GOT3 (cell line): ENCODE data around the gene FBN2.
"Not testable (repeated sequence)": the region's sequence is repeated elsewhere in the genome, so short reads cannot be mapped to it uniquely, and the experiment has no call there.

Experiments used
- DNase-seq: peaks from one replicate; lab custom pipeline; 2025; ENCODE audit warnings: mixed read lengths; lab: John Stamatoyannopoulos, UW

The FBN2 gene

GRCh38 chr5:128534726-128535125, 3.3 kb downstream of the FBN2 start:
- DNase-seq = no peak

- DNase-seq = no peak
These were observed 5.3 kb downstream of the FBN2 start for GRCh38 chr5:128532776-128533175.

DNA sequence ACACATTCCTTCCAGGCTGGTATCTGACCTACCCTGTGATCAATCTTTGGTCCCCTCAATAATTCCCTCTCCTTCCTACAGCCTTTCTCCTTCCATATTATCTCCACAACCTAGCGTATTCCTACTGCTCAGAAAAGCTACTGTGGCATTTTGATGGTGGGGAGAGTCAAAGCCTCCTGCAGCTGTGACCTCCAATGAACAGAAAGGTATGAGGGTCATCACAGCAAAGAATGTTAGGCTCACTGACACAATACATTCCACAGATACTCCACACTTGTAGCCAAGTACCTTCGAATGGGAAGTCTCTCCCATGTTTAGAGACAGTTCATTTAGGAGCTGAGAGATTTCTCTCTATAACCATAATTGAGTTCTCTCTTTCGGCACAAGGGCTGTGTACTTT, 5.9 kb downstream of the FBN2 start:
- no peak for DNase-seq

GRCh38 chr5:128528637-128529255, 9.3 kb downstream of the FBN2 start:
- no peak for DNase-seq

GRCh38 chr5:128528126-128528525, 9.9 kb downstream of the FBN2 start:
- no peak for DNase-seq

- DNase-seq = no peak
These were observed 11.0 kb downstream of the FBN2 start for GRCh38 chr5:128527077-128527476.

- DNase-seq = no peak
These were observed 15.7 kb downstream of the FBN2 start for GRCh38 chr5:128522336-128522735.

- no peak for DNase-seq
These were observed 18.2 kb downstream of the FBN2 start for GRCh38 chr5:128519827-128520226.

DNA sequence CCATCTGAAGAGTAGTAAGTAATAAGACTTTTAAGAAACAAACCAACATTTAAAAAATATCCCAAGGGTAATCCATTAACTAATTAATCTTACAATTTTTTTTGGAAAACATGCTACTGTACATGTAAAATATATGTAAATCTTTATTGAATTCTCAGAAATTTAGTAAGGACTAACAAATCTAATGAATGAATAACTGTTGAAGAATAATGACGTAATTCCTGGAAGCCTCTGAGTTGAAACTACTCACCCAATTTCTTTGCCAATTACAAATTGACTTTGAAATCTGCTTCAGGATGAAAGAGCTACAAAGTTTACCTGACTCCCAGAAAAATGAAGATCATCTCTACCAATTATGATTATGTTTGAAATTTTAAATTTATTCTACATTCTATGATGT, 21.1 kb downstream of the FBN2 start:
- DNase-seq = no peak

- DNase-seq = no peak
These were observed 24.2 kb downstream of the FBN2 start for GRCh38 chr5:128513806-128514205.

DNA sequence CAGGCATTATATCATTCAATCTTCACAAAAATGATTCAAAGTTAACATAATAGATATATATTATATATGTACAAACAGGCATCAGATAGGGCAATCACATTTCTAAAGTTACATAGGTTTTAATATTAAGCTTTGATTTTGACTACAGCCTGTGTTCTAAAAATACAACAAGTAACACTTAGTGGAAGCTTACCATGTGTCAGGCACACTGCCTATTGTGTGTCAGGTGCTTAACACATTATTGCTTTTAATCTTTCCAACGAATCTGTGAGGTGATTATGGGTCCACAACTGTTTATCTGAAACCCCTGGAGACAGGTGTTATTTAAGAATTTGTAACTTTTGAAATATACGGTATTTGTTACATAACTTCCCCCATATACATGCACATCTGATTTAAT, 25.2 kb downstream of the FBN2 start:
- no peak for DNase-seq

GRCh38 chr5:128506643-128507042, 31.4 kb downstream of the FBN2 start:
- no peak for DNase-seq

DNA sequence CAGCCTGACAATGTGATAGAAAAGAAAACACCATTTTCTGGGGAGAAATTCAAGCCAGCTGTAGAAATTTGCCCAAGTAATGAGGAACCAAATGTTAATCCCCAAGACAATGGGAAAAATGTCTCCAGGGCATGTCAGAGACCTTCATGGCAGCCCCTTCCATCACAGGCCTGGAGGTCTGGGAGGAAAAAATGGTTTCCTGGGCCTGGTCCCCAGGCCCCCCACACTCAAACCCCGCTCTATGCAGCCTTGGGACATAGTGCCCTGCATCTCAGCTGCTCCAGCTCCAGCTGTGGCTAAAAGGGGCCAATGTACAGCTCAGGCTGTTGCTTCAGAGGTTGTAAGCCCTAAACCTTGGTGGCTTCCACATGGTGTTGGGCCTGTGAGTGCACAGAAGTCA, 34.3 kb downstream of the FBN2 start:
- not testable (repeated sequence) for DNase-seq

DNA sequence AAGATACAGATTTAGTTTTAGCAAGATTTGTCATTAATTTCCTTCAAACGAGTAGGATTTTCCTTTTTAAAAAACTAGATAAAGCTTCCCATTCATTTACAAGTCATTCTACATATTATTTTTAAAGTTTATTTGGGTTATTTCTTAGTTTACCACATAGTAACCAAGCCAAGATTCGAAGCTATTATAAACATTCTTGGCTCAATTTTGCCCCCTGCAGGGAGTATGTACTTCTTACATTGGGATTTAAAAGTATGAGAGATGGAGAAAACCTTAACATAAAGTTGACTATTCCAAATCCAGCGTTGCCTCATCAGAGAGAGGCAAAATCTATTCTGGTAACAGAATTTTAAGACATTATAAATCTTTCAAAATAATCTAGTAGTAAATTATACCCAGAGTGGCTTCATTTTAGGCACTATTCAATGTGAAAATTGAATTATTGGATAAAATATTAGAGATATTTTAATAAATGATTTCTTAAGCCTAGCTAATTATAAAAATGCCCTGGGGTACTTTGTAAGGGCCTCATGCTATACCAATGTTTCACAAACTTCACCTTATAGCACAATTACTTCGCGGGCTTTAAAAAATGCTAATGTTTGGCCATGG, 39.1 kb downstream of the FBN2 start:
- no peak for DNase-seq

GRCh38 chr5:128494516-128494915, 43.5 kb downstream of the FBN2 start:
- DNase-seq = no peak

DNA sequence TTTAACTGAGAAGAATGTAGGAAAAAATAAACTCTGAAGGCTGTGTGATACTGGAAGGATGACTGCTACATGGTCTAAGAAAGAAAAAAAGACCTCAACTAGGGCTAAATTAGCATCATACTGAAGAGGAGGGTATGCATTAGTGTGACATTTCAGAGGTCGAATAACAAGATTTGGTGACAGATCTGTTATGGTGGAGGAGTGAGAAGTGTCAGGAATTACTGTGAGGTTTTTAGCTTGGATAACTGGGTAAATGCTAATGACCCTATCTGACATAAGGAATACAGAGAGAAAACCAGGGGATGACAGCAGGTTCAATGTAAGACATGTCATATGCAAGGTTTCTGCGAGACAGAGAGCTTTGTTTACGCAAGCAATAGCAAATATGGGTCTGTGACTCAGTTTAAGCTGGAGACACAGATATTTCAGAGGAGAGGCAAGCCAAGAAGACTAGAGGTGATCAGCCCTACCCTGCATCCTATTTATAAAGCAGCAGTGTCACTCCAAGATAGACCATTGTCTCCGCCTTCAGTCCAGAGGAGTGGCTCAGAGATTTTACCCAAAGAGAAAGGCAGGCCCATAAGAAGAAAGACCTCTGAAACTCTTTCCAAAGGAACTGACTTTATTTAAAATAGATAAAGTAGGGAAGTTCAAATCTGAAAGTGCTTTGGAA, 44.3 kb downstream of the FBN2 start:
- DNase-seq = no peak

- DNase-seq = no peak
These were observed 46.8 kb downstream of the FBN2 start for GRCh38 chr5:128491291-128491690.

DNA sequence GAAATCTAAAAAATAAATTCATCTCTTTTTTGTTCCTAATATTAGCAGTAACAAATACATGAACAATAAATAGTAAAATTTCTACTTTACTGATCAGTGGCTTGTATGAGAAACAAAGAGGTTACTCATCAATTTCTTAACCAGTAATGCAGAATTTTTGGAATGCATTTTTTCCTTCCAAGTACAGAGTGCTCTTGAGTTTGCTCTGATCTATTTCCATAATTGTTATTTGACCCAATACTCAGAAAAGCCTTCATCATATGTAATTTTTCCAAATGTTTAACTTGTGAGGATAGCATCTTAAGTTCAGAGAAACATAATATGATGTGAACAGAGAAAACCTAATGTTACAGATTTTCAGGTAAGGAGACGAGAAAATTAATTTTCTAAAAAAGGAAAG, 47.3 kb downstream of the FBN2 start:
- no peak for DNase-seq

DNA sequence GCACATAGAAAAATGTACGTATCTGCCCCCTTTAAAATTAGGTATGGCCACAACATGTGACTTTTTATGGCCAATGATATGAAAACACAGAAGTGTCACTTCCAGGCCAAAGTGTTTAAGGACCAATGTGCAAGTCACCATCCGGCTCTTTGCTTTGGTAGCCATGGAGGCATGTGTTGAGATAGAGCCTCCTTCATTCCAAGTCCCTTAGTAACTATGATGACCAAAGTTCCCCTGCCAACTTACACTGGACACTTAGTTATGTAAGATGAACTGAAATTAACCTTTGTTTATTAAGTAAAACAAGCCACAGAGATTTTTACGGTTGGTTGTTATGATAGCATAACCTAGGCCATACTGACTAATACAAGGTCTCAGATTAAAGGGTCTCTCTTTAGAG, 51.0 kb downstream of the FBN2 start:
- DNase-seq = no peak

DNA sequence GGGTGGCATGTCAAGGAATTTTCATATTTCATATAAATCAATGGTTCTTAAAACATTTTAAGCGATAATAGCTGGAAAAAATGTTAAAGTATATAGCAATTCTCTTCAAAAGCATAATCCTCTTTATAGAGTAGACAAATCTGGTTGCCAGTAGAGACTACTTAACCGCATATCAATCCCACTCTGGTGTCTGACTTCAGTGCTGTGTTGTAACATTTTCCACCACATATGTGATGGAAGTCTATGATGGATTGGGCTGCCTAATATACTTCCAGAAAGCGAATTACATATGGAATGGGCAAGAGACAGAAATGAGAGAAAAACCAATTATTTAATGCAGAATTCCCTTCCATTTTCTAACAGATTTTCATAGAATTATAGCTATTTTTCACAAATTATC, 54.3 kb downstream of the FBN2 start:
- no peak for DNase-seq

- no peak for DNase-seq
These were observed 57.0 kb downstream of the FBN2 start for GRCh38 chr5:128480906-128481633.

GRCh38 chr5:128480158-128480557, 57.9 kb downstream of the FBN2 start:
- no peak for DNase-seq
